Keratinocyte (primary cell): ENCODE data around the gene TENM4. TPM values are rescaled to one million over a fixed set of nuclear protein-coding genes. Genes with fewer than 3 reads are reported as not detected.
"Not testable (repeated sequence)": the region's sequence is repeated elsewhere in the genome, so short reads cannot be mapped to it uniquely, and the experiment has no call there.

Experiments
- DNase-seq: peaks from one replicate; pipeline ENCODE4 v3.0.0-alpha.2; 2011; ENCODE audit warnings: low read depth, missing footprints, low spot score
- FAIRE-seq: peaks from 2 replicates; lab custom pipeline; 2011; peaks lifted over from hg19 to GRCh38; lab: Jason Lieb, UNC
- H2AFZ ChIP-seq: 2 replicates; pipeline ENCODE4 v1.6.0; 2012; ENCODE audit warnings: low read length, control low read depth, inconsistent platforms; ENCODE audit not compliant: control insufficient read depth
- H3K27ac ChIP-seq: 2 replicates; pipeline ENCODE4 v1.5.1; 2011; ENCODE audit warnings: low read length; ENCODE audit not compliant: control insufficient read depth, insufficient read depth
- H3K27me3 ChIP-seq: 3 replicates; pipeline ENCODE4 v1.6.0; 2011; ENCODE audit warnings: low read length; ENCODE audit not compliant: control insufficient read depth, insufficient read depth; ENCODE audit errors: extremely low read depth
- H3K36me3 ChIP-seq, 2 experiments: 2 replicates in 1 of 2; 3 replicates in 1 of 2; pipeline ENCODE4 v1.5.1; 2011; ENCODE audit warnings: low read length in 2 of 2, mild to moderate bottlenecking in 1 of 2; ENCODE audit not compliant: control insufficient read depth in 2 of 2, insufficient read depth in 2 of 2; ENCODE audit errors: extremely low read depth in 1 of 2
- H3K4me1 ChIP-seq: 3 replicates; pipeline ENCODE4 v1.5.1; 2011; ENCODE audit warnings: low read length; ENCODE audit not compliant: control insufficient read depth, insufficient read depth; ENCODE audit errors: extremely low read depth
- H3K4me2 ChIP-seq: 3 replicates; pipeline ENCODE4 v1.6.0; 2011; ENCODE audit warnings: low read depth, low read length; ENCODE audit not compliant: control insufficient read depth, insufficient read depth; ENCODE audit errors: extremely low read depth
- H3K4me3 ChIP-seq, 3 experiments: fragments of 200-600 bp in 1 of 3; sonication (generic) in 1 of 3; 2 replicates in 2 of 3; 3 replicates in 1 of 3; pipeline ENCODE4 v1.5.1; 2011 to 2016; ENCODE audit warnings: low read length in 3 of 3, mild to moderate bottlenecking in 3 of 3, control low read depth in 2 of 3, inconsistent platforms in 1 of 3, low read depth in 1 of 3, mixed read lengths in 1 of 3, mixed run types in 1 of 3, moderate library complexity in 1 of 3; ENCODE audit not compliant: control insufficient read depth in 2 of 3, insufficient read depth in 2 of 3; ENCODE audit errors: extremely low read depth in 1 of 3
- H3K79me2 ChIP-seq: 2 replicates; pipeline ENCODE4 v1.6.0; 2012; ENCODE audit warnings: low read length; ENCODE audit not compliant: control insufficient read depth, insufficient read depth
- H3K9ac ChIP-seq: 3 replicates; pipeline ENCODE4 v1.6.0; 2011; ENCODE audit warnings: low read length; ENCODE audit not compliant: control insufficient read depth, insufficient read depth; ENCODE audit errors: extremely low read depth
- H3K9me1 ChIP-seq: 3 replicates; pipeline ENCODE4 v1.6.0; 2011; ENCODE audit warnings: low read length; ENCODE audit not compliant: control insufficient read depth, insufficient read depth; ENCODE audit errors: extremely low read depth
- H3K9me3 ChIP-seq: 2 replicates; pipeline ENCODE4 v1.5.1; 2012; ENCODE audit warnings: low read depth, low read length; ENCODE audit not compliant: control insufficient read depth
- H4K20me1 ChIP-seq: 3 replicates; pipeline ENCODE4 v1.6.0; 2011; ENCODE audit warnings: low read length; ENCODE audit not compliant: control insufficient read depth, insufficient read depth; ENCODE audit errors: extremely low read depth
- EZH2 ChIP-seq: IDR thresholded peaks from one replicate; pipeline ENCODE4 v1.6.1; 2012; ENCODE audit warnings: inconsistent platforms, mild to moderate bottlenecking, low read length, moderate library complexity
- dilution Hi-C: fragments of 300-500 bp; cut with MboI; formaldehyde crosslinking; loops from one replicate; pipeline ENCODE4 v1.7.0; 2020; ENCODE audit warnings: low sequenced_read_pairs; ENCODE audit not compliant: extremely low pct_ligation_motif_present
- polyA plus RNA-seq, 5 experiments: library from polyadenylated mRNA; depleted of rRNA in 3 of 5; stranded (reverse) in 3 of 5; stranded (forward) in 1 of 5; unstranded in 1 of 5; fragments of >200 nt; gene quantifications; 1 replicate in 1 of 5; 2 replicates in 3 of 5; 3 replicates in 1 of 5; pipeline versions ENCODE4 v1.2.1 to v1.2.3, GENCODE V29; 2011 to 2012; ENCODE audit warnings: missing spikeins in 2 of 5, low read depth in 1 of 5, low replicate concordance in 1 of 5
- TF ChIP-seq, protein P1 (sequence below), 3 experiments: IDR thresholded peaks in 1 of 3; conservative IDR thresholded peaks in 1 of 3; optimal IDR thresholded peaks in 1 of 3; 2 replicates in 2 of 3; 3 replicates in 1 of 3; pipeline versions ENCODE3 to v1.5.1; 2011; ENCODE audit warnings: low read length in 3 of 3, mild to moderate bottlenecking in 3 of 3, moderate library complexity in 2 of 3, control low read depth in 1 of 3, inconsistent platforms in 1 of 3; ENCODE audit not compliant: insufficient read depth in 2 of 3; ENCODE audit errors: extremely low read depth in 1 of 3

TENM4 gene
- polyA plus RNA-seq, 1 donor (not counting 4 experiments of a cell fraction or from before 2014, with no cell fraction given): 3.5 TPM

DNA sequence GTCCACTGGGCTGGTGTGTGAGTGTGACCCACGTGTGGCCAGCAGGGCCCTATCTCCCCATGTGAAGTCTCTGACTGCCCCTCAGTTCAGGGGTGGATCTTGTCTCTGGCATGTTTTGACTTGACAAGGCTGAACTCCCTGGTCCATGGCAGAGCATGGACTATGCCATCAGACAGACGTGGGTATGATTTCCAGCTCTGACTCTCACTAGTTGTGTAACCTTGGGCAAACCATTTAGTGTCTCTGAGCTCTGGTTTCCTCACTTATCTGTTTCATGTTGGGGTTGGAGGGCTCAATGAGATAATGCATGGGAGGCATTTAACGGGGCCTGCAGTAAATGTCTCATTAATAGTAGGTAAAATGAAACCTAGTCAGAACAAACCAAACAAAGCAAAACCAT is 611.7 kb downstream of the TENM4 start:
- H3K36me3 ChIP-seq: no peaks in the 10 kb centered on the region
- H3K27me3 ChIP-seq: no peaks in the 10 kb centered on the region
- no peak overlapping the region for H2AFZ ChIP-seq
- no peak for TF ChIP-seq EZH2
- TF ChIP-seq, protein P1, sequence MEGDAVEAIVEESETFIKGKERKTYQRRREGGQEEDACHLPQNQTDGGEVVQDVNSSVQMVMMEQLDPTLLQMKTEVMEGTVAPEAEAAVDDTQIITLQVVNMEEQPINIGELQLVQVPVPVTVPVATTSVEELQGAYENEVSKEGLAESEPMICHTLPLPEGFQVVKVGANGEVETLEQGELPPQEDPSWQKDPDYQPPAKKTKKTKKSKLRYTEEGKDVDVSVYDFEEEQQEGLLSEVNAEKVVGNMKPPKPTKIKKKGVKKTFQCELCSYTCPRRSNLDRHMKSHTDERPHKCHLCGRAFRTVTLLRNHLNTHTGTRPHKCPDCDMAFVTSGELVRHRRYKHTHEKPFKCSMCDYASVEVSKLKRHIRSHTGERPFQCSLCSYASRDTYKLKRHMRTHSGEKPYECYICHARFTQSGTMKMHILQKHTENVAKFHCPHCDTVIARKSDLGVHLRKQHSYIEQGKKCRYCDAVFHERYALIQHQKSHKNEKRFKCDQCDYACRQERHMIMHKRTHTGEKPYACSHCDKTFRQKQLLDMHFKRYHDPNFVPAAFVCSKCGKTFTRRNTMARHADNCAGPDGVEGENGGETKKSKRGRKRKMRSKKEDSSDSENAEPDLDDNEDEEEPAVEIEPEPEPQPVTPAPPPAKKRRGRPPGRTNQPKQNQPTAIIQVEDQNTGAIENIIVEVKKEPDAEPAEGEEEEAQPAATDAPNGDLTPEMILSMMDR (optimal IDR thresholded peaks at IDR 0.05 in 1 of 3, IDR thresholded peaks at IDR 0.05 in 1 of 3, conservative IDR thresholded peaks at IDR 0.05 in 1 of 3; ENCODE audit: extremely low read depth in 1 of 3, insufficient read depth in 2 of 3, low read length in 3 of 3): no peak
- no peaks in the 10 kb centered on the region for H3K4me1 ChIP-seq
- no peaks in the 10 kb centered on the region for H3K9me3 ChIP-seq
- DNase-seq (no peak), FAIRE-seq (peak; percentile 56)
- H3K27ac ChIP-seq: no peak overlapping the region
- H4K20me1 ChIP-seq: no peaks in the 10 kb centered on the region
- dilution Hi-C loops: no loop called here
- H3K9ac ChIP-seq: no peak overlapping the region
- no peak overlapping the region for H3K4me3 ChIP-seq
- no peaks in the 10 kb centered on the region for H3K79me2 ChIP-seq
- H3K4me2 ChIP-seq: no peak overlapping the region
- no peaks in the 10 kb centered on the region for H3K9me1 ChIP-seq

DNA sequence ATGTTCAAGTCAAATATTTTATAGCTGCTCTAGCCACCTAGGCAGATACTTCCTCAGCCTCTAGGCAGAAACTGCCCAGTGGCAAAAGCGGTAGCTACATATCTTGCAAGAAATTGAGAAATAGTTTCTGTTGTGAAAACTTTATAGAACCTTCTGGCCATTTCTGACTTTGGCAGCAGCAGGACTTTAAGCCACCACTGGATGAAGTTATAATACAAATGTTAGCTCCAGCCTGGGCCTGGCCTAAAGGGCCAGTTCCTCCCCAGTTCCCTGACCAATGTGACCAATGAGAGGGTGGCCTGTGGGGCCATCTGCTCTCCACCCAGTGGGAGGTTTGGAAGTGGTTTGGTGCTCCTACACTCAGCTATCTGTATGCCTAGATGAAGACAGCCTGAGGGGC is 612.2 kb downstream of the TENM4 start:
- no peak overlapping the region for H3K4me3 ChIP-seq
- no peak for DNase-seq
- no peak for FAIRE-seq
- H3K4me1 ChIP-seq: no peaks in the 10 kb centered on the region
- H4K20me1 ChIP-seq: no peaks in the 10 kb centered on the region
- H3K27me3 ChIP-seq: no peaks in the 10 kb centered on the region
- H3K27ac ChIP-seq: no peak overlapping the region
- H3K9me1 ChIP-seq: no peaks in the 10 kb centered on the region
- TF ChIP-seq, protein P1 (optimal IDR thresholded peaks at IDR 0.05 in 1 of 3, IDR thresholded peaks at IDR 0.05 in 1 of 3, conservative IDR thresholded peaks at IDR 0.05 in 1 of 3; ENCODE audit: extremely low read depth in 1 of 3, insufficient read depth in 2 of 3, low read length in 3 of 3): no peak
- TF ChIP-seq EZH2: no peak
- dilution Hi-C loops: no loop called here
- no peak overlapping the region for H3K4me2 ChIP-seq
- no peak overlapping the region for H2AFZ ChIP-seq
- no peaks in the 10 kb centered on the region for H3K79me2 ChIP-seq
- no peaks in the 10 kb centered on the region for H3K36me3 ChIP-seq
- H3K9ac ChIP-seq: no peak overlapping the region
- H3K9me3 ChIP-seq: no peaks in the 10 kb centered on the region

DNA sequence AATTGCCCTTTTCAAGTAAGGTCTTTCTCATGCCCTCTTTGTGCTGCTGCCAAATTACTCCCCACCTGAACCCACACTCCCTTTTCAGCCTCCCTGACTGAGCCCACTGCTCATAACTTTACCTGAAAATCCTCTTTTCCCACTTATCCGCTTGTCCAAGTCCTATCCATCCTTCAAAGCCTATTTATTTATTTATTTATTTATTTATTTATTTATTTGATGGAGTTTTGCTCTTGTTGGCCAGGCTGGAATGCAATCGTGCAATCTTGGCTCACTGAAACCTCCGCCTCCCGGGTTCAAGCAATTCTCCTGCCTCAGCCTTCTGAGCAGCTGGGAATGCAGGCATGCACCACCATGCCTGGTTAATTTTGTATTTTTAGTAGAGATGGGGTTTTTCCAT is 613.5 kb downstream of the TENM4 start:
- H3K27ac ChIP-seq, H3K9me1 ChIP-seq, H3K4me3 ChIP-seq, H3K4me1 ChIP-seq, H3K4me2 ChIP-seq, H3K36me3 ChIP-seq, H3K9me3 ChIP-seq, H4K20me1 ChIP-seq, H3K27me3 ChIP-seq, dilution Hi-C loops, FAIRE-seq, H3K9ac ChIP-seq, H3K79me2 ChIP-seq, H2AFZ ChIP-seq, DNase-seq: not testable (repeated sequence)
